GM19452 (cell line): ENCODE data around the gene MYADM.
"Not testable (repeated sequence)": the region's sequence is repeated elsewhere in the genome, so short reads cannot be mapped to it uniquely, and the experiment has no call there.

Source experiments
- ATAC-seq: cut with Tn5 transposase; IDR thresholded peaks from one replicate; pipeline ENCODE4 v1.9.1; 2021; ENCODE audit not compliant: unreplicated experiment

Gene MYADM, protein sequence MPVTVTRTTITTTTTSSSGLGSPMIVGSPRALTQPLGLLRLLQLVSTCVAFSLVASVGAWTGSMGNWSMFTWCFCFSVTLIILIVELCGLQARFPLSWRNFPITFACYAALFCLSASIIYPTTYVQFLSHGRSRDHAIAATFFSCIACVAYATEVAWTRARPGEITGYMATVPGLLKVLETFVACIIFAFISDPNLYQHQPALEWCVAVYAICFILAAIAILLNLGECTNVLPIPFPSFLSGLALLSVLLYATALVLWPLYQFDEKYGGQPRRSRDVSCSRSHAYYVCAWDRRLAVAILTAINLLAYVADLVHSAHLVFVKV

DNA sequence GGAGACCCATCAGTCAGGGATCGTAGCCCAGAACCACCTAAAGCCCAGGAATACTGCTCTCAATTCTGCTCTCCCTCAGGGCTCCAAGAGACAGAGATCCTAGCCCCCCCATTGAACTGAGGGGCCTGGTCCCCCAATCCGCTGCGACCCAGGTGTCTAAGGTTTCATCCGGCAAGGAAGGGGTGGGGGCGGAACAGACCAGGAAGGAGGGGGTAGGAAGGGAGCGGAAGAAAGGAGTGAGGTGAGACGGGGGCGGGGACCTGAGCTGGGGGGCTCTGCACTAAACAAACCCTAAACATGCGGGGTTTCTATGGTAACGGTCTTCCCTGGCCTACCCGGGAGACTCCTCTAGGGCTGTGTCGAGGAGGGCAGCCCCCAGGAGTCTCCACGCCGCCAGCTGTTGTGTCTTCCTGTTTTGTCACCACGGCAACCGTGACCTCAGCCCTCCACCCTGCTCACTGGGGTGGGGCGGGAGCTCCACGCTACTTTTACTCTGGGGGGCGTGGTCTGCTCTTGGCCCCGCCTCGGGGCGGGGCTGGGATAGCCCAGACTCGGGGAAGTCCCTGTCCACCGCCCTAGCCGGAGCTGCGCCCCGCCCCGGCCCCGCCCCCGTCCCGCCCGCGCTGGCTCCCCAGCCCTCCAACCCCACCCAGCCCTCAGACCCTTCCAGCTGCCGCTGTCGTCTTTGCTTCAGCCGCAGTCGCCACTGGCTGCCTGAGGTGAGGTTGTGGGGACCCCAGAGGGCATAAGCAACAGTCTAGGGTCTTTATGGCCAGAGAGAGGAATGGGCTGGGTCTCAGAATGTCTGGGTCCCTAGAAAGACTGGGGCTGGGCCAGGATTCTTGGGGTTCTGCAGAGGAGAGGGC lies at the start of gene MYADM:
MYADM (plus strand) TSS at position 659 of the 866 bp plus-strand sequence. CDS start 5,647 bp downstream, outside the sequence.
- peak; percentile 70 for ATAC-seq

DNA sequence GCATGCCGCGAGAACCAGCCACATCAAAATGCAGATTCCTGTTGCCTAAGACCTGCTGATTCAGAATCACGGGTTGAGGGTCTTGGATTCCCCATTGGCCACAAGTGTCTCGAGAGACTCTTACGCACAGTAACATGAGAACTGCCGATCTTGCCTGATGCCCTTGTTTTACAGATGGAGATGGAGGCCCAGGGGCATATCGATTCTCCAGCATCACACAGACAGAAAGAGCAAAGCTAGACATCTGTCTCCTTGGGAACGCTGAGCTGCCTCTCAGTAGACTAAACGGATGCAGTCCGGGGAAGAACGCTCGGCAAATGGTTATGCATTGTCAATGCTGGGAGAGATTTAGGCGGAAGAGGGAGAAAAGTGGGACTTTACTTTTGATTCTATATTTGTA lies 48.9 kb upstream of the MYADM start:
- ATAC-seq: no peak

DNA sequence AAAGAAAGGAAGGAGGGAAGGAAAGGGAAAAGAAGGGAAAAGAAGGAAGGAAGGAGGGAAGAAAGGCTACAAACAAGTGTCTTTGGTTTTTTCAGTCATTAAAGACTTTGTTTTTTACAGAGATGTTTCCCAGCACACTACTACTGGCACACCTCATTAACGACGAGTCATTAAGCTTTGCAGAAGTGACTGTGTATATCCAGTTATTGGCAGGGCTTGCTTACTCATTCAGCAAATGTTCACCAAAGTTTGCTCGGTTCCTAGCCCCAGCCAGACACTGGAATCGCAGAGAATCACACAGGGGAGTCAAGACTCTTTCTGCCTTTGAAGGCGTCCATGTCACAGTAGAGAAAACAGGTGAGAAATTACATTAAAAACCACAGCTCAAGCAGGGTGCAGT lies 47.8 kb upstream of the MYADM start:
- ATAC-seq: no peak

DNA sequence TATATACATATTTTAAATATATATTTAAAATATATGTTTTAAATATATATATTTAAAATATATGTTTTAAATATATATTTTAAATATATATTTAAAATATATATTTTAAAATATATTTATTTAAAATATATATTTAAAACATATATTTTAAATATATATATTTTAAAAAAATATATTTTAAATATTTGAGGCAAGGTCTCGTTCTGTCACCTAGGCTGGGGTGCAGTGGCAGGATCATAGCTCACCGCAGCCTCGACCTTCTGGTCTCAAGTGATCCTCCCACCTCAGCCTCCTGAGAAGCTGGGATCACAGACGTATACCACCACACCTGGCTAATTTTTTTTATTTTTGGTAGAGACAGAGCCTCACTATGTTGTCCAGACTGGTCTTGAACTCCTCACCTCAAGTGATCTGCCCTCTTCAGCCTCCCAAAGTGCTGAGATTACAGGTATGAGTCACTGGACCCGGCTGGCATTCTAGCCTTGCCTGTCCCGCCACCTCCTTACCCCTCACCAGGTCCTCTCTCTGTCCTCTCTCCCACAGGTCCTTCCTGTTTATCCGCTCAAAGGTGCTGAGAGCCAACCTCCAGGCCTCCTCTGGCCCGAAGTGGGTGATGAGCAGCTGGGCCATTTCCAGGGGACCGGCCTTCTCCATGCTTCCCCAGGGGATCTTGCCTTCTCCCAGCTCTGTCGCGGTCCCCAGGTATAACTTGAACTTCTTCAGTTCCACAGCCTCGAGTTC lies 44.1 kb upstream of the MYADM start:
- ATAC-seq: no peak

DNA sequence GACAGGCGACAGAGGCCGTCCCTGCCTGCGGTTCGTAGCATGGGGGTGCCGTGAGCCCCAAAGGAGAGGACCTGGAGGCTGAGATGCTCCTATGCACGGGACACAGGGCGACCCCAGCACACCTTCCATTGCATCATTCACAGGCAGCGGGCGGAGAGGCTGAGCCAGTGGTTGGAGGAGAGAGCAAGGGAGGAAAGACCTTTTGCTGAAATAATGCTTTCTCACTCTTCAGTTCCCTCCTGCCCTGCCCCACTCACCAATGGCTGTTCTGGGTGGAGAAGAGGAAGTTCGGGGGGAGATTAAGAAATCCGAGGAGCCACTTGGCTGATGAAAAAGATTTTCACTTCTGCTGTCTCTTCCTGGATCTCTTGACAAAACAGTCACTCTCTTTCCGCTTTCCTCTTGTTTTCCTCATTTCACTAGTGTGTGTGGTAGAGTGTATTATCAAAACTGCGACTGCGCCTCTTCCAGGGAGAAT lies 43.5 kb upstream of the MYADM start, which contains the start of gene NLRP12:
NLRP12 (minus strand) TSS at position 181 of the 478 bp plus-strand sequence; CDS start at position 41, 140 bp downstream.
- ATAC-seq: no peak

DNA sequence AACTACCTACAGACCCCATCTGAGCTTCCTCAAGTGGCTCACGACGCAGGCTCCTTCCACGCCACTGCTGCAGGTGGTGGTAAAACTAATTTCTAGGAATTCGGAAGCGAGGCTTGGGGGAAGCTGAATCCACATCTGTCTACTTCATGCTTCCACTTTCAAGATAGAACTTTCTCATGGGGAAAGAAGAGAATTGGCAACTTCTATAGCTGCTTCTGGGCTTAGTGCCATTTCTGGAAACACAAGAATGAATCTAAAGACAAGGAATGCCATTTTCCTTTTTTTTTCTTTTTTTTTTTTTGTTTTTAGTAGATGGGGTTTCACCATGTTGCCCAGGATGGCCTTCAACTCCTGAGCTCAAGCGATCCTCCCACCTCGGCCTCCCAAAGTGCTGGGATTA lies 40.8 kb upstream of the MYADM start:
- no peak for ATAC-seq

DNA sequence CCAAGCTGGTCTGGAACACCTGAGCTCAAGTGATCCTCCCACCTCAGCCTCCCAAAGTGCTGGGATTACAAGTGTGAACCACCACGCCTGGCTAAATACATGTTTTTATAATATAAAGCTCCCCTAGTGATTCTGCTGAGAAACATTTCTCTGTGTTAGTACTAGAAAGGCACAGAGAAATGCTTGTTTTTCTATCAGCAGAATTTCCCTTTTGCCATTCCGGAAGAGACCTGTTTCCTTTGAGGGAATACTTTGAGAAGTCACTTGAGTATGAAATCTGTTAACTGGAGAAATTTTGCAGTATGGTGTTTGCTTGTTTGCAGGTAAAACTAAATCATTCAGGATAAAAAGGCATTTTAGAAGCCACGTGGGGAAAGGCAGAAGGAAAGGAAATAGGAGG lies 39.2 kb upstream of the MYADM start:
- no peak for ATAC-seq

DNA sequence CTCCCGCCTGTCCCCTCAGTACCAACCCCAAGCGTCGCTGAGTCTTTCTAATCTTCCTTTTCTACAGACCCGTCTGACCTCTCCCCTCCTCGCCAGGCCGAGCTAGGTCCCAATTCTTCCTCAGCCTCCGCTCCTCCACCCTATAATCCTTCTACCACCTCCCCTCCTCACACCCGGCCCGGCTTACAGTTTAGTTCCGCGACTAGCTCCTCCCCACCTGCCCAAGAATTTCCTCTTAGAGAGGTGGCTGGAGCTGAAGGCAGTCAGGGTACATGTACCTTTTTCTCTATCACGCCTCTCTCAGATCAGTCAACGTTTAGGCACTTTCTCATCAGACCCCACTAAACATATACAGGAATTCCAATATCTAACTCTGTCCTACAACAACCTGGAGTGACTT lies 34.8 kb upstream of the MYADM start:
- not testable (repeated sequence) for ATAC-seq

DNA sequence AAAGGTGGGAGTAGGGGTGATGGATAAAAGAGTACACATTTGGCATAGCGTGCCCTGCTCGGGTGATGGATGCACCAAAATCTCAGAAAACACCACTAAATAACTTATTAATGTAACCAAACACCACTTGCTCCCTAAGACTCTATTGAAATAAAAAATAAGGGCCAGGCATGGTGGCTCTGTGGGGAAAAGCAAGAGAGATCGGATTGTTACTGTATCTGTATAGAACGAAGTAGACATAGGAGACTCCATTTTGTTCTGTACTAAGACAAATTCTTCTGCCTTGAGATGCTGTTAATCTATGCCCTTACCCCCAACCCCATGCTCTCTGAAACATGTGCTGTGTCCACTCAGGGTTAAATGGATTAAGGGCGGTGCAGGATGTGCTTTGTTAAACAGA lies 29.2 kb upstream of the MYADM start:
- not testable (repeated sequence) for ATAC-seq

DNA sequence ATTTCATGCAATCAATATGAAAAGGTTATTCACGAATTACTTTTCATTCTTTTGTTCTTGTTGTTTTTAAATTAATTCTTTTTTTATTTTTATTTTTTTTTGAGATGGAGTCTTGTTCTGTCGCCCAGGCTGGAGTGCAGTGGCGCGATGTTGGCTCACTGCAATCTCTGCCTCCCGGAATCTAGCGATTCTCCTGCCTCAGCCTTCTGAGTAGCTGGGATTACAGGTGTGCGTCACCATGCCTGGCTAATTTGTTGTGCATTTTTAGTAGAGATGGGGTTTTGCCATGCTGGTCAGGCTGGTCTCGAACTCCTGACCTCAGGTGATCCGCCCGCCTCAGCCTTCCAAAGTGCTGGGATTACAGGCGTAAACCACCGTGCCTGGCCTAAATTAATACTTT lies 27.4 kb upstream of the MYADM start:
- not testable (repeated sequence) for ATAC-seq

DNA sequence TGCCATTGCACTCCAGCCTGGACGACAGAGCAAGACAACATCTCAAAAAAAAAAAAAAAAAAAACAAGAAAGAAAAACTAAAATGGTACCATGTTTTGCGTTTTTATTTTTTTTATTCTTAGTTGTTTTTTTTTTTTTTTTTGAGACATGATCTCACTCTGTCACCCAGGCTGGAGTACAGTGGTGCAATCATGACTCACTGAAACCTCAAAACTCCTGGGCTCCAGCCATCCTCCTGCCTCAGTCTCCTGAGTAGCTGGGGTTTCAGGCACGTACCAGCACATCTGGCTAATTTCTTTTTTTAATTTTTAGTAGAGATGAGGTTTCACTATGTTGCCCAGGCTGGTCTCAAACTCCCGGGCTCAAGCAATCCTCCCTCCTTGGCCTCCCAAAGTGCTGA lies 26.8 kb upstream of the MYADM start:
- ATAC-seq: not testable (repeated sequence)

DNA sequence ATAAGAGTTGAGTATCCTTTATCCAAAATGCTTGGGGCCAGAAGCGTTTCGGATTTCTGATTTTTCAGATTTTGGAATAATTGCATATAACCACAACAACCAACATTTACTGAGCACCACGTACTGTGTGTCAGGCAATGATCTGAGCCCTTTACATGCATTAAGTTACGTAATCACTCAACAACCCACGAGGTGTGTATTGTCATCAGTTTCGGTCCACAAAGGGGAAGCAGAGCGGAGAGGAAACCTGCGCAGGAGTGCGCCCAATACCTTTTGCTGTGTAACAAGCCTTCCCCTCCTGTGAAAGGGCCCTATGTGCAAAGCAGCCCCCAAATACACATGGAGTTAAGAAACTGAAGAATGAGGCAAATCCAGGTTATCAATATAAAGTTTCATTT lies 22.8 kb upstream of the MYADM start:
- no peak for ATAC-seq

DNA sequence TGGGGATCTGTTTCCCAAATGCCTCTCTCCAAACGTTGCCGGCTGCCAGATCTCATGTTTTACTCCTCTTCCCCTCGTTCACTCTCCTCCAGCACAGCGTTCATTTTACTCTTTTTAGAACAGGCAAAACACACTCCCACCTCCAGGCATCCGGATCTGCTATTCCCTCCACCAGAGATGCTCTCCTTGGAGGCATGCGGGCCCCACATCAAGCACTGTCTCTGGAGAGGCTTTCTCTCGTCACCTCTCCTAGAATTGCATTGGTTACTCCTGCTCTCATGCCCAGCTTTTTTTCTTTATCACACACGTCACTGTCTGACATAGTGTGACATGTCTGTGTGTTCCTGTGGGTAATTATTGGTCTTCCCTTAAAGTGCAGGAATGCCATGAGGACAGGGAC lies 20.1 kb upstream of the MYADM start:
- ATAC-seq: no peak

DNA sequence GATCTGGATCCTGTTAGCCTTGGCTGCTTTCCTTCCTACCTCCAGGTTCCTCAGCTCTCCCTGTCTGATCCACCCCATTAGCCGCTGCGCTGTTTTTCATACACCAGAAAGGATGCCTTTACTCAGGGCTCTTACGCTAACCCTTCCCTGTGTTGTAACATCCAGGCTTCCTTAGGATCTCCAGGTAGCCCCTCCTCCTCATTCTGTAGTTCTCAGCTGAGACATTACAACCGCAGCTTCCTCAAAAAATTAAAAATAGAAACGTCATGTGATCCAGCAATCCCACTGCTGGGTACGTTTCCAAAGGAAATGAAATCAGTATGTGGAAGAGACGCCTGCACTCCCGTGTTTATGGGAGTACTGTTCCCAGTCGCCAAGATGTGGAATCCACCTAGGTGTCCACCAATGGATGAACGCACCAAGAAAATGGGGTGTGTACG lies 18.4 kb upstream of the MYADM start:
- ATAC-seq: no peak

DNA sequence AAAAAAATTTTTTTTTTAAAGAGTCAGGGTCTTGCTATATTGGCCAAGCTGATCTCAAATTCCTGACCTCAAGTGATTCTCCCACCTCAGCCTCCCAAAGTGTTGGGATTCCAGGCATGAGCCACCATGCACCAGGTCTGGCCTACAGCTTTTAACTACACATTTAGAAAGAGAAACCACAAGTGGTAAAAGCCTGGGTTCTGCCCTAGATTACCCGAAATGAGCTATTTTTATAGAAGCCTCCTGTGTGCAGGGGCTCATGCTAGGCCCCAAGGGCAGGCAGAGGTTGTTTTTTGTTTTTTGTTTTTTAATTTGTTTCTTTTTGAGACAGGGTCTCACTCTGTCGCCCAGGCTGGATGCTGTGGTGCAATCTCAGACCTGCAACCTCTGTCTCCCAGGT lies 14.0 kb upstream of the MYADM start:
- ATAC-seq: no peak

DNA sequence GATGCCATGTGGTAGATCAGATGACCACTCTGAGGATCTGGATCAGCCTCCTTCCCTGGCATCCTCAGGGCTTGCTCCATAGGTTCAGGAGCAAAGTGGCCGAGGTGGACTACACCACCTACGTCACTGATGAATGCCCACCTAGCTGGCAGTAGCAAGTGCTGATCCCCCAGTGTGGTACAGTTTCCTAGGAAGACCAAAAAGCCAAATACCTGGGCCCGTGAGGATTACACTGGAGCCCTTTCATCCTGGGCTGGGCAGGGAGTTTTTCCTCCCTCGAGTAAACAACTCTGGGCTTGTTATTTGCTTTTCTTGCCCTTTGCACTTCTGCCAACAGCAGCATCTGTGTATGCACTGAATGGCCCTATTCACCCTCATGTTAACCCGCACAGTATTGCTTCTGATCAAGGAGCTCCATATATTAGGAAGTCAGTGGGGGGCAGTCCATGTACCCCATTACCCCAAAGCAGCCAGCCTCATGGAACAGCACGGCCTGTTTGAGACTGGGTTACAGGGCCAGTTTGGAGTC lies 3.3 kb upstream of the MYADM start:
- ATAC-seq: no peak

DNA sequence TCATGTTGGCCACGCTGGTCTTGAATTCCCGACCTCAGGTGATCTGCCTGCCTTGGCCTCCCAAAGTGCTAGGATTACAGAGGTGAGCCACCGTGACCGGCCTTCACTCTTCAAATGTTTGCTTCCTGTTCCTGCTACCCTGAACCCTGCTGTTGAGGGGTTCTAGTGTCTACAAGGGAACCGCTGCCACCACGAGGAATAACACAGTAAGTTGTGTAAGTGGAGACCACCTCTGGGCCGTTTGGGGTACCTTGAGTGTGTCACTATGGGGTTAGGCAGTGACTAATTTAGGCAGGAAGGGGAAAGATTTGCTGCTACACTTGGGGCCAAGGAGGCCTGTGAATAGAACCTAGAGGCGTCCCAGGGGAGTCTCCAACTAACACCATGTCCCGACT lies 2.2 kb upstream of the MYADM start:
- no peak for ATAC-seq

DNA sequence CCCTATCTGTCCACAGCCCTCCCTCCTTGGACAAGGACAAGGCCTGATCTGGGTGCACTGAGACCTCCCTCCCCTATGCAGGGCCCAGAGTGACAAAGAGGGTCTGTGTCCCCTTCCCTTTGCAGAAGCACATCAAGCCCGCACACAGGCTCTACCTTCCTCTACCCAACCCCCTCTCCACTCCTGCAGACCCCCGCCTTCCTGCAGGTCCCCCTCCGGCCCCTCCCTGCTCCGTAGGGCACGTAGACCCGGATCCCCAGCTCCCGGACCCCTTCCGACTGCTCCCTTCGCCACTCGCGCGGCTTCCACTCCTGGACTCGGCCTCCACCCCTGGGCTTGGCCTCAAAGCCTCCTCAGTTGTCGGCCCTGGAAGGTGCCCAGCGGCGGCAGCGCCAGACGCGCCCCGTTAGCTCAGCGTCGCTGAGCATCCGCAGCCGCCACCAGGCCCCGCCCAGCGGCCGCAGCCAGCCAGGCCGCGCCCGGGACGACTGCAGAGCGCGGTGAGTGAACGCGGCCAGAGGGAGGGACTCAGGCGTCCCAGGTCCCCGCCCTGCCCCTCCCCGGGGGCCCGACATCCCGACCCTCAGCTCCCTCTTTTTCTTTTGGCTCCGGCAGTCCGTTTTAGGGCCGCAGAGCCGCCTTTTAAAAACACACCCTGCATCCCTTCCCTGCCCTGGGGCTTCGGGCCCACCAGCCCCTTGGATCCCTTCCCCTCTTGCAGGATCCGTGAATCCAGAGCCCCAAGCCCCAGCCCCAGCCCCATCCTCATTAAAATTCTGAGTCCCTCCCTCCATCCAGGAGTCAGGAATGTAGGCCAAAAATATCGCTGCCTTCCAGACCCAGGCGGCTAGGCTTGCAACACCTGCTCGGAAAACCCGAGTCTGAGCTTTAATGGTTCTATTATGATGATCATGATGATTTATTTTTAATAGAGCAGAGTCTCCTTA lies 1.5 kb upstream of the MYADM start:
- ATAC-seq: no peak

DNA sequence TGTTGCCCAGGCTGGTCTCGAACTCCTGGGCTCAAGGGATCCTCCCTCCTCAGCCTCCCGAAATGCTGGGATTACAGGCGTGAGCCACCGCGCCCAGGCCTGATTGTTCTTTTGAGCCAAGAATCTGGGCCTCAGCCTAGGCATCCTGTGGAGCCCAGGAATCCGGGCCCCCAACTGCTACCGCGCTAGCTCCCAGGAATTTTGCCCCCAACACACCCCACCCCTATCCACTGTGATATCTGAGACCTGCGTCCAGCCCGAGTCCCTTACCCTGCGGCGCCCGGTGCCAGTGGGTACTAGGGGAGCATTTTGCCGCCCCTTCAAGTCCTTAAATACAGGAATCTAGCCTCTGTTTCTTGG lies 838 bp upstream of the MYADM start:
- ATAC-seq: no peak
